ENCODE measurements around the gene BMP2K.
"Not testable (repeated sequence)": the region's sequence is repeated elsewhere in the genome, so short reads cannot be mapped to it uniquely, and the experiment has no call there.

BMP2K gene

GRCh38 chr4:78868712-78869111, 92.6 kb downstream of the BMP2K start:
- DNase-seq: not testable (repeated sequence)

GRCh38 chr4:78870056-78870455, 93.9 kb downstream of the BMP2K start:
- DNase-seq: no peak

- no peak for DNase-seq
Measured at GRCh38 chr4:78876568-78877320, 100.6 kb downstream of the BMP2K start.

- DNase-seq: no peak
Measured at GRCh38 chr4:78878031-78878430, 101.9 kb downstream of the BMP2K start.

DNA sequence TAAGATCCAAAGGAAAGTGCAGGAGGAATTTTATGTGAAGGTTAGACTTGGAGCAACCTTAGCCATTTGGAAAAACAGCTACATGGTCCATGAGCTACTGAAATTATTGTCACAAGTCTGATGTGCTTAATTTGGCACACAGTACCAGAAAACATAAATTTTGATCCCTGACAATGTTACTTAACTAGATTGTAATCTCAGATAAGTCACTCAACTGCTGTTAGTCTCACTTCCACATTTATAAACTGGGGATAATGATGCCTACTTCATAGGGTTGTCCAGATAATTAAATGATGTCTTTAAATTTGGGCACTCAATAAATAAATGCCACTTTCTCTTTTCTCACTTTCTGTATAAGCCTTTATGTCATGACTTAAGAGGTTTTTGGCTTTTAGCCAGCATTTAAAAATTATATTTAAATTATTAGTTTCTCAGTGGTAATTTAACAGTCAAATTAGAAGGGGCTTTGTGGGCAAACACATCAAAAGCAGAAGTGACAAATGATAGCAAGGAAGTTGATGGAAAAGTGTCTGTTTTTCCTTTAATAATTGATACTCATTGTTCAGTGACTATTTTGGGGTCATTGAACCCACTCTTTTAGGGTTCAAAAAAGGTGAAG, 104.8 kb downstream of the BMP2K start:
- DNase-seq: no peak

DNA sequence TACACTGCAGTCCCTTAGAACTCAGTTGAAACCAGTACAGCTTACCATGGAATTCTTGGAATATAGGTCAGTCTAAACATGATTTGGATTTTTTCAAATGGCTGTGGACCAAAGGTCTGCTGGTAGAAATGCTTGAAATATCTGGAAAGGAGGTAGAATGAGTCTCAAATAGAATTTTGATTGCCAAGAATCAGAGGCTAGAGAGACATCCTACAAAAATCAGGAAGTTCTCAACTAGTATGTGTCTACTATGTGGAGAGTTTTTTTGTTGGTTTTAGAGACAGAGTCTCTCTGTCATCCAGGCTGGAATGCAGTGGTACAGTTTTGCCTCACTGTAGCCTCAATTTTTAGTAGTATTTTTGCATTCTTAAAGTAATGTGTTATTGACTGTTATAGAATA, 109.4 kb downstream of the BMP2K start:
- no peak for DNase-seq

- no peak for DNase-seq
Measured at GRCh38 chr4:78889955-78890354, 113.8 kb downstream of the BMP2K start.

GRCh38 chr4:78899302-78899701, 123.2 kb downstream of the BMP2K start:
- DNase-seq: no peak

DNA sequence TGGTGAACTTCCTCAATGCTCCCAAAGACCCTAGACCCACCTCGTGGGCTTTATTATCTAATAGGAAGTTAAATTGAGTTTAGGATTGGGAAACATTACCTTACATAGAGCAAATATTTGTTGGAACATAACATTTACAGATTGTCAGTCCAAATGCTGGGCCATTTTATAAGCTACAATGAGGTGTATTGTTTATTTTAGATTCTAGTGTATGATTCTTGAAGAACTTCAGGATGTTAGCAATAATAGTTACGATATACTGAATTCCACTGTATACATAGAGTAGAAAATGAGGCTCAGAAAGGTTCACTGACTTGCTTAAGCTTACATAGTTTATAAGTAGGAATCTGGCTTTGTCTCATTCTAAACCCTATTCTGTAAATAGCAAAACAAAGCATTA, 125.7 kb downstream of the BMP2K start:
- no peak for DNase-seq

GRCh38 chr4:78902298-78902697, 126.1 kb downstream of the BMP2K start:
- DNase-seq: no peak

DNA sequence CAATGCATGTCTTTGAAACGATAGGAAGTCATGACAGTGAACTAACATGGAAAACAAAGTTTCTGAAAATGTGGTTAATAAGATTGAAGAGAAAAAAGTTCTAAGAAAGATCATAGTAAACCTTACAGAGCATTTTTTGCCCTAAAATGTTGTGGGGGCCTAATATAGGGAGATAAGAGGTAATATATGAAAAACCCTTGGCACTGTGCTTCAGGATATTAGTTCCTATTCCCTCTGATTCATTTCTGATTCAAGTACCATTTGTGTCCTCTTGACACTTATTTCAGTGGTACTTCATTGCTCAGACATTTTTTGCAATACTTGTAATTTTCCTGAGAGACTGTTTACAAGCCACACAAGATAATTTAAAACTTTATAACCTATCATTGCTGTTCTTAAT, 128.0 kb downstream of the BMP2K start:
- DNase-seq: no peak

- DNase-seq: no peak
Measured at GRCh38 chr4:78907638-78908037, 131.5 kb downstream of the BMP2K start.

- DNase-seq: not testable (repeated sequence)
Measured at GRCh38 chr4:78908974-78909373, 132.8 kb downstream of the BMP2K start.

DNA sequence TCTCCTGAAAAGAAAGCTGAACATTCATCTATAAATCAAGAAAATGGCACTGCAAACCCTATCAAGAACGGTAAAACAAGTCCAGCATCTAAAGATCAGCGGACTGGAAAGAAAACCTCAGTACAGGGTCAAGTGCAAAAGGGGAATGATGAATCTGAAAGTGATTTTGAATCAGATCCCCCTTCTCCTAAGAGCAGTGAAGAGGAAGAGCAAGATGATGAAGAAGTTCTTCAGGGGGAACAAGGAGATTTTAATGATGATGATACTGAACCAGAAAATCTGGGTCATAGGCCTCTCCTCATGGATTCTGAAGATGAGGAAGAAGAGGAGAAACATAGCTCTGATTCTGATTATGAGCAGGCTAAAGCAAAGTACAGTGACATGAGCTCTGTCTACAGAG, 134.5 kb downstream of the BMP2K start:
- no peak for DNase-seq

DNA sequence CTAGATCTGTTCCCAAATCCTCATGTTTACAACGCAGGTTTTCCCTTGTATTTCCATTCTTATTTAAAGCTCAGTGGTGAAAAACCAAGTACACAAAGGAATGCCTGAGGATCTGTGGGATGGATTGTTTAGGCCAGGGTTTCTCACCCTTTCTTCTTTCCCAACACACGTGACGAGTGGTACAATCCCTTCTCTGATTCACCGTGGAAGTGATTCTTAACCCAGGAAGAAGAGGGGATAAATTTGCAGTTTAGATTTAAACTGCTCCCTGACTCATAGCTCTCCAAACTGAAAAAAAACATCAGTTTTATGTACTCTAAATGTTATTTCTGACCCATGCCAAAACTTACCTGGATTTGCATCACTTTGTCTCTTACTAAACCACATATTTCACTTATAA, 146.1 kb downstream of the BMP2K start:
- DNase-seq: no peak

GRCh38 chr4:78923464-78924312, 147.5 kb downstream of the BMP2K start:
- DNase-seq: no peak

GRCh38 chr4:78926826-78927225, 150.7 kb downstream of the BMP2K start:
- DNase-seq: no peak

- no peak for DNase-seq
Measured at GRCh38 chr4:78928835-78929234, 152.7 kb downstream of the BMP2K start.

- DNase-seq: no peak
Measured at GRCh38 chr4:78930016-78930629, 154.0 kb downstream of the BMP2K start.

DNA sequence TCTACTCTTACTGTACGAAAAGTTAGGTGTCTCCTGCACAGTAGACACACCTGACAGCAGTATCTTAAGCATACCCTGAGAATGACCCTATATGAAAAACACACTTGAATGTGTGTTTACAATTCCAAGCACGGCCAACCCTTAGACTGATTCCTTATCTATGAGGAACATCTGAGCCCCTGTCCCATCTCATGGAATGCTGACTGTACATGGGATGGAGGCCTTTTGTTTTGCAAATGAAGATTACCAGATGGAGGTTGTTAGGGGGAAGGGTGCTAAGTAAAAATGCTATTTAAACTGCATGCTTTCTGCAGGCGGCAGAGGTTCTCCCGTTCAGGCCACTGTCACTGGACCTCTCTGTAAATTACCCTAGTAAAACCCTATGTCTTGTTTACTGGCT, 160.8 kb downstream of the BMP2K start:
- no peak for DNase-seq

GRCh38 chr4:78937837-78938236, 161.7 kb downstream of the BMP2K start:
- no peak for DNase-seq

GRCh38 chr4:78938474-78938867, 162.3 kb downstream of the BMP2K start:
- DNase-seq: peak in 1 of 6 experiments; percentile 45

All from stimulated activated naive CD4-positive, alpha-beta T cell (primary cell).